ENCODE results near the gene ARFGEF2.

DNA sequence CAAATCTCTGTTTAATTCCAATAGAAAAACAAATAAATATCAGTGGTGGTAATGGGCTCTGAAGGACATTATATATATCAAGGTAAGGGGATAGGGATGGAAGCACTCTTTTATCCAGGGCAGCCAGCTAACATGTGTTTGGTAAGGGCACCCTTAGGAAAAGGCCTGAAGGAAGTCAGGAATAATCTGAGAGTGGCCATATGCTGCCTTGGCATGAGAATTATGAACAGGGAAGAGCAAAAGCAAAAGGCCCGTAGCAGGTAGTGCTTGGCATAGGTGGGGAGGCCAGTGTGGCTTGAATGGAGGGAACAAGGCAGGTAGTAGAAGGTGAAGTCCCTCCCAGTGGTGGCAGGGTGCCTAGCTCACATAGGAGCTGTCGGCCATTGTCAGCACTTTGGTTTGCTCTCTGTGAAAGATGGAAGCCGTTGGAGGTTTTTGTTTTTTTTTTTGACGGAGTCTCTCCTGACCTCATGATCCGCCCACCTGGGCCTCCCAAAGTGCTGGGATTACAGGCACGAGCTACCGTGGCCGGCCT, 85.0 kb downstream of the ARFGEF2 start:
- TF ChIP-seq, protein P1, sequence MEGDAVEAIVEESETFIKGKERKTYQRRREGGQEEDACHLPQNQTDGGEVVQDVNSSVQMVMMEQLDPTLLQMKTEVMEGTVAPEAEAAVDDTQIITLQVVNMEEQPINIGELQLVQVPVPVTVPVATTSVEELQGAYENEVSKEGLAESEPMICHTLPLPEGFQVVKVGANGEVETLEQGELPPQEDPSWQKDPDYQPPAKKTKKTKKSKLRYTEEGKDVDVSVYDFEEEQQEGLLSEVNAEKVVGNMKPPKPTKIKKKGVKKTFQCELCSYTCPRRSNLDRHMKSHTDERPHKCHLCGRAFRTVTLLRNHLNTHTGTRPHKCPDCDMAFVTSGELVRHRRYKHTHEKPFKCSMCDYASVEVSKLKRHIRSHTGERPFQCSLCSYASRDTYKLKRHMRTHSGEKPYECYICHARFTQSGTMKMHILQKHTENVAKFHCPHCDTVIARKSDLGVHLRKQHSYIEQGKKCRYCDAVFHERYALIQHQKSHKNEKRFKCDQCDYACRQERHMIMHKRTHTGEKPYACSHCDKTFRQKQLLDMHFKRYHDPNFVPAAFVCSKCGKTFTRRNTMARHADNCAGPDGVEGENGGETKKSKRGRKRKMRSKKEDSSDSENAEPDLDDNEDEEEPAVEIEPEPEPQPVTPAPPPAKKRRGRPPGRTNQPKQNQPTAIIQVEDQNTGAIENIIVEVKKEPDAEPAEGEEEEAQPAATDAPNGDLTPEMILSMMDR (IDR thresholded peaks at IDR 0.05; ENCODE audit: extremely low read depth in 1 of 2, insufficient read depth in 1 of 2, low read depth in 1 of 2, low read length in 2 of 2): no peak
- TF ChIP-seq EZH2 (IDR thresholded peaks at IDR 0.05; ENCODE audit: borderline replicate concordance, low read depth, low read length, severe bottlenecking): no peak
